ENCODE measurements around the gene WFDC1.

GRCh38 chr16:84350685-84351400, 56.2 kb downstream of the WFDC1 start:
- TF ChIP-seq CTCF (IDR thresholded peaks at IDR 0.05) (no peak), EZH2 (IDR thresholded peaks at IDR 0.05) (no peak)

Data from neural progenitor cell (in vitro differentiated cells).